Nephron progenitor cell (in vitro differentiated cells): ENCODE measurements around the gene ZSWIM6.
A peak's percentile ranks its signal among the peaks of the same experiment; 100 is the strongest.

Experiments
- DNase-seq: peaks from one replicate; pipeline ENCODE4 v3.0.0; 2021
- H3K27ac Mint-ChIP-seq: 2 replicates; pipeline ENCODE4 v1.8.0; 2021; ENCODE audit warnings: mild to moderate bottlenecking, moderate library complexity, mixed read lengths
- H3K27me3 Mint-ChIP-seq: 2 replicates; pipeline ENCODE4 v1.8.0; 2021; ENCODE audit warnings: mild to moderate bottlenecking, low read depth, mixed read lengths; ENCODE audit not compliant: poor library complexity
- H3K36me3 Mint-ChIP-seq: 2 replicates; pipeline ENCODE4 v1.8.0; 2021; ENCODE audit warnings: low read depth, mixed read lengths
- H3K4me1 Mint-ChIP-seq: 2 replicates; pipeline ENCODE4 v1.8.0; 2021; ENCODE audit warnings: mixed read lengths
- H3K4me3 Mint-ChIP-seq: 2 replicates; pipeline ENCODE4 v1.8.0; 2021; ENCODE audit warnings: mild to moderate bottlenecking, moderate library complexity, mixed read lengths
- H3K9me3 Mint-ChIP-seq: 2 replicates; pipeline ENCODE4 v1.8.0; 2021; ENCODE audit warnings: mild to moderate bottlenecking, moderate library complexity, mixed read lengths
- TF ChIP-seq, protein P1 (sequence below): fragments of 200-600 bp; sonication (generic); IDR thresholded peaks from 2 replicates; pipeline ENCODE4 v1.5.0; 2021; ENCODE audit warnings: antibody characterized with exemption

The ZSWIM6 gene

DNA sequence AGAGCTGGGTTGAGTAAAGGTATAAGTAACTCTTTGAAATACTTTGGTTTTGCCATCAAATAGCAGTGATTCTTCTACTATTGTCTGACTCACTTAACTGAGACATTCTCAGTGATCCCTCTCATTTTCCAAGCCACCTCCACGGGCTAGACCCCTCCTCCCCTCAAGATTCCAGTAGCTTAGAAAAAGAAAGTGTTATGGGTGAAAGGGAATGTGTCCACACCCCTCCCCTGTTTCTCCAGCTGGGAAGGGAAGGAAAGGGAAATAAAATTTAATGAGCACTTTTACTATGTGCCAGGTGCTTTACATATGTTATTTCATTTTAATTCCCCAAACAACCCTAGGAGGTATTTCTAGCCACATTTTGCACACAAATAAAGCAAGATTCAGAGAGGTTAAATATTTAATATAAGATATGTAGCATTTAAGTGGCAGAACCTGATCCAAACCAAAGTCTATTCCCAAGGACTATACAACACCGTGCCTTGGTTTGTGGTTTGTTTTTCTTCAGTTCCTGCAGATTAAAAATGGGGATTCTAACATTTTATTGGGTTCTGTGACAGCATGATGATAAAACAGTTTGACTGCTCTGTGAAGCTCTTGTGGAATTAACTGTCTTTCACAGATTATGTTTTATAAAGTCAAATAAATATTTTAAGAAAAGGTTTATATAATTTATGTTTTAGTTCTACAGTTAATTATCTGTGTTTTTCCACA, 135.9 kb downstream of the ZSWIM6 start:
- Mint-ChIP-seq H3K4me3 (no peak overlapping the region), H3K9me3 (peaks cover 24% of the 10 kb centered on the region), H3K27me3 (no peaks in the 10 kb centered on the region), H3K27ac (peak overlapping the region; percentile 91), H3K36me3 (peaks cover 37% of the 10 kb centered on the region), H3K4me1 (peaks cover 20% of the 10 kb centered on the region)
- TF ChIP-seq, protein P1, sequence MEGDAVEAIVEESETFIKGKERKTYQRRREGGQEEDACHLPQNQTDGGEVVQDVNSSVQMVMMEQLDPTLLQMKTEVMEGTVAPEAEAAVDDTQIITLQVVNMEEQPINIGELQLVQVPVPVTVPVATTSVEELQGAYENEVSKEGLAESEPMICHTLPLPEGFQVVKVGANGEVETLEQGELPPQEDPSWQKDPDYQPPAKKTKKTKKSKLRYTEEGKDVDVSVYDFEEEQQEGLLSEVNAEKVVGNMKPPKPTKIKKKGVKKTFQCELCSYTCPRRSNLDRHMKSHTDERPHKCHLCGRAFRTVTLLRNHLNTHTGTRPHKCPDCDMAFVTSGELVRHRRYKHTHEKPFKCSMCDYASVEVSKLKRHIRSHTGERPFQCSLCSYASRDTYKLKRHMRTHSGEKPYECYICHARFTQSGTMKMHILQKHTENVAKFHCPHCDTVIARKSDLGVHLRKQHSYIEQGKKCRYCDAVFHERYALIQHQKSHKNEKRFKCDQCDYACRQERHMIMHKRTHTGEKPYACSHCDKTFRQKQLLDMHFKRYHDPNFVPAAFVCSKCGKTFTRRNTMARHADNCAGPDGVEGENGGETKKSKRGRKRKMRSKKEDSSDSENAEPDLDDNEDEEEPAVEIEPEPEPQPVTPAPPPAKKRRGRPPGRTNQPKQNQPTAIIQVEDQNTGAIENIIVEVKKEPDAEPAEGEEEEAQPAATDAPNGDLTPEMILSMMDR, result no peak
- no peak for DNase-seq

DNA sequence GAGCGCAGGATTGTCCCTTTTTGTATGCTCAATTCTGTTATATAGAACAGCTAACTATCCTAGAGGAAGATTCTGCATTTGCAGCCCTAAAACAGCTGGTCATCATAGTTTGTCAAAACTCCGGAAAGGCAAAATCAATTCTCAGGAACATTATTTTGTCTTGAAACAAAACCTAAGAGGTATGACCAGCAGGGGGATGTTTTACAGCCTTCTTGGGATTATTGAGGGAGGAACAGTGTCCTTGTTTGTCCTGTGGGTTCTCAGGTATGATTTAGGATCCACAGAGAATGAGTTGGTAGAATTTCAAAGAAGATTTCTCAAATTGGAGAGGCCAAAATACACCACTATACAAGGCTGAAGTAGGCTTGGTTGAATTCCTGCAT, 136.4 kb downstream of the ZSWIM6 start:
- Mint-ChIP-seq H3K4me3 (no peak overlapping the region), H3K9me3 (peaks cover 24% of the 10 kb centered on the region), H3K4me1 (peaks cover 20% of the 10 kb centered on the region), H3K27me3 (no peaks in the 10 kb centered on the region), H3K36me3 (peaks cover 40% of the 10 kb centered on the region), H3K27ac (no peak overlapping the region)
- DNase-seq, result no peak
- TF ChIP-seq, protein P1, result no peak

DNA sequence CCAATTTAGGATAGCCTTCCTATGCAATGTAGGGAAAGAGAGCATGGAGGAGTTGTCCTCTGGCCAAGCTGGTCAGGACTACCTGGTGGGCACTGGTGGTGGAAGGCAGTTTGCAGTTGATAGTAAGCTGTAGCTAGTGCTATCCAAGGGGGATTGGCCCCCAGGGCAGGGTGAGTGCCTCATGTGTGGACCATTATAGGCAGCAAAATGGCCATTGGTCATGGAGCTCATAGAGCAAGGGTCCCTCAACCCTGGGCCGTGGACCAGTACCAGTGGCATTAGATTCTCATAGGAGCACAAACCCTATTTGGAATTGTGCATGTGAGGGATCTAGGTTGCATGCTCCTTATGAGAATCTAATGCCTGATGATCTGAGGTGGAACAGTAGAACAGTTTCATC, 139.3 kb downstream of the ZSWIM6 start:
- H3K4me3 Mint-ChIP-seq, result no peak overlapping the region
- no peaks in the 10 kb centered on the region for H3K27me3 Mint-ChIP-seq
- peaks cover 10% of the 10 kb centered on the region for H3K4me1 Mint-ChIP-seq
- H3K36me3 Mint-ChIP-seq, result peaks cover 59% of the 10 kb centered on the region
- H3K27ac Mint-ChIP-seq, result no peak overlapping the region
- peaks cover 24% of the 10 kb centered on the region for H3K9me3 Mint-ChIP-seq
- TF ChIP-seq, protein P1, result no peak
- DNase-seq, result no peak

DNA sequence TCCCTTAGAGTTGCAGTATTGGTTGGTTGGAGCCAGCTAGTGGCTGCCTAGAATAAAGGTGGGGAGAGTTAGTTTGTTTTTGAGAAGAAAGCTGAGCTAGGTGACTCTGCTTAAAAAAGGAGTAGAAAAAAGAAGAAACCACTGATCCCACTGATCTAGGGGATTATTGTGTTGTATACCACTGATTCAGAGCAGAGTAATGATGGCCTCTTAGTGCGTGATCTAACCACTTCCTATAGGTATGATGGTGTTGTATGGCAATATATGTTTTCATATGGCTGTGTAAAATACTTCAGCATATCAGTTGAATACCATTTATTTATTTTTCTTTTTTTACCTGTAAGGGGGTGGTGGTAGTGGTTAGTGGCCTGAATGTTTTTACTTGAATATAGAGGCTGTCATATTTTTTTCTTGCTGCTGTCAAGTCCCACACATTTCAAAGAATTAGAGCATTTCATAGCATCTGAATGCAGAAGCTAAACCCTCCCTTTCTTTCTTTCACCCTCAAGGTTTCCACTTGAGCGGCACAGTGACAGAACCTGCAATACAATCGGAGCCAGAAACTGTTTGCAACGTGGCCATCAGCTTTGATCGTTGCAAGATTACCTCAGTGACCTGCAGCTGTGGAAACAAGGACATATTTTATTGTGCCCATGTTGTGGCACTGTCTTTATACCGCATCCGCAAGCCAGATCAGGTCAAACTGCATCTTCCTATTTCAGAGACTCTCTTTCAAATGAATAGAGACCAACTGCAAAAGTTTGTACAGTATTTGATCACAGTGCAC, 140.3 kb downstream of the ZSWIM6 start:
- TF ChIP-seq, protein P1, result no peak
- H3K36me3 Mint-ChIP-seq, result peaks cover 68% of the 10 kb centered on the region
- no peak overlapping the region for H3K4me3 Mint-ChIP-seq
- peaks cover 24% of the 10 kb centered on the region for H3K9me3 Mint-ChIP-seq
- no peaks in the 10 kb centered on the region for H3K27me3 Mint-ChIP-seq
- no peak overlapping the region for H3K27ac Mint-ChIP-seq
- no peak for DNase-seq
- H3K4me1 Mint-ChIP-seq, result peaks cover 7% of the 10 kb centered on the region

DNA sequence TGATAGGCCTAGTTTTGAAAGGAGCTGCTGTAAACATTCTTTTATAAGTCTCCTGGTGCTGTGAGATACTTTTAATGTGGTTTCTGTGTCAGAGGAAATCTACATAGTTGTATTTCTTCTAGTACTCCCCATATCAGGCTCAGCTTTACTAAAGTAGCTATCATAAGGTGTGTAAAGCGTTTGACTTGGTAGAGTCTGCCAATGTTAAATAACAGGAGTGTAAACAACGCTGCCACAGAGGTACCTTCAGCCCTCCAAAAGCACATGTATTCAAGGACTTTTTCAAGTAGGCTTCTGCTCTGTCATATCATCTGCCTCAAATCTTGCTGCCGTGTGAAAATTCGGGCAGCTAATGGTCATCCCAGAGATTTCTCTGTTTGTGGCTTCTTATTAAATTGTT, 142.7 kb downstream of the ZSWIM6 start:
- Mint-ChIP-seq H3K9me3 (peaks cover 21% of the 10 kb centered on the region), H3K4me3 (no peak overlapping the region), H3K27ac (no peak overlapping the region), H3K36me3 (peaks cover 84% of the 10 kb centered on the region), H3K27me3 (no peaks in the 10 kb centered on the region), H3K4me1 (peaks cover 5% of the 10 kb centered on the region)
- TF ChIP-seq, protein P1, result no peak
- DNase-seq, result no peak
